Endothelial cell of umbilical vein (primary cell): ENCODE data around the gene NECTIN4. TPM values are rescaled to one million over a fixed set of nuclear protein-coding genes. Genes with fewer than 3 reads are reported as not detected.

Experiments used
- BruUV-seq: library from RNA; stranded (reverse); fragments of 400-500 nt; replicated peaks from 2 replicates; lab custom pipeline; 2021; lab: Mats Ljungman, UMichigan
- CTCF ChIA-PET: fragments of 300-600, 350-600 bp; sonication (Branson Sonifier 250); formaldehyde crosslinking; loops from one replicate; lab custom pipeline; 2021; ENCODE audit warnings: antibody characterized with exemption, inconsistent platforms; lab: Charles Lee
- POLR2A ChIA-PET: fragments of 300-600, 350-600 bp; sonication (Branson Sonifier 250); formaldehyde crosslinking; loops from one replicate; lab custom pipeline; 2021; ENCODE audit warnings: antibody characterized with exemption, inconsistent platforms; lab: Charles Lee
- DNase-seq: peaks from one replicate; pipeline ENCODE4 v3.0.0-alpha.2; 2011; ENCODE audit warnings: low read depth, low spot score
- FAIRE-seq: peaks from 2 replicates; lab custom pipeline; 2011; peaks lifted over from hg19 to GRCh38; lab: Jason Lieb, UNC
- H2AFZ ChIP-seq: 2 replicates; pipeline ENCODE4 v1.6.0; 2012; ENCODE audit warnings: low read depth, low read length, control low read depth, inconsistent platforms
- H3K27ac ChIP-seq: 2 replicates; pipeline ENCODE4 v1.5.1; 2011; ENCODE audit warnings: low read depth, mild to moderate bottlenecking, control low read depth, low read length, moderate library complexity; ENCODE audit not compliant: insufficient read depth
- H3K27me3 ChIP-seq, 2 experiments: 2 replicates each; pipeline versions ENCODE4 v1.6.0 to v1.6.1; 2011; ENCODE audit warnings: low read length in 2 of 2, mixed read lengths in 1 of 2; ENCODE audit not compliant: control insufficient read depth in 2 of 2, insufficient read depth in 2 of 2
- H3K36me3 ChIP-seq, 2 experiments: 2 replicates in 1 of 2; 3 replicates in 1 of 2; pipeline ENCODE4 v1.5.1; 2011; ENCODE audit warnings: low read length in 2 of 2, mild to moderate bottlenecking in 1 of 2, moderate library complexity in 1 of 2; ENCODE audit not compliant: control insufficient read depth in 2 of 2, insufficient read depth in 2 of 2; ENCODE audit errors: extremely low read depth in 1 of 2
- H3K4me1 ChIP-seq: 3 replicates; pipeline ENCODE4 v1.5.1; 2011; ENCODE audit warnings: mild to moderate bottlenecking, low read length; ENCODE audit not compliant: control insufficient read depth, insufficient read depth; ENCODE audit errors: extremely low read depth
- H3K4me2 ChIP-seq: 2 replicates; pipeline ENCODE4 v1.6.1; 2011; ENCODE audit warnings: low read length, control low read depth, mixed read lengths; ENCODE audit not compliant: insufficient read depth
- H3K4me3 ChIP-seq, 3 experiments: fragments of 200-600 bp in 1 of 3; sonication (generic), shearing (Covaris generic) in 1 of 3; replicated peaks in 1 of 3; 2 replicates each; pipeline ENCODE4 v1.5.1; 2011 to 2016; ENCODE audit warnings: control low read depth in 3 of 3, low read length in 3 of 3, mild to moderate bottlenecking in 2 of 3, inconsistent platforms in 1 of 3, low read depth in 1 of 3, moderate library complexity in 1 of 3; ENCODE audit not compliant: insufficient read depth in 1 of 3
- H3K79me2 ChIP-seq: 2 replicates; pipeline ENCODE4 v1.6.0; 2012; ENCODE audit warnings: low read length, inconsistent platforms; ENCODE audit not compliant: control insufficient read depth, insufficient read depth
- H3K9ac ChIP-seq: replicated peaks from 2 replicates; pipeline ENCODE3; 2011; ENCODE audit warnings: low read length, control low read depth; ENCODE audit not compliant: insufficient read depth; ENCODE audit errors: extremely low read depth
- H3K9me1 ChIP-seq: replicated peaks from 3 replicates; pipeline ENCODE4 v1.6.0; 2011; ENCODE audit warnings: mild to moderate bottlenecking, low read length; ENCODE audit not compliant: control insufficient read depth, insufficient read depth; ENCODE audit errors: extremely low read depth
- H3K9me3 ChIP-seq: replicated peaks from 2 replicates; pipeline ENCODE4 v1.5.1; 2012; ENCODE audit warnings: low read length, inconsistent platforms; ENCODE audit not compliant: control insufficient read depth, insufficient read depth
- H4K20me1 ChIP-seq: replicated peaks from 2 replicates; pipeline ENCODE3; 2011; ENCODE audit warnings: mild to moderate bottlenecking, low read length; ENCODE audit not compliant: control insufficient read depth, insufficient read depth; ENCODE audit errors: extremely low read depth
- CTCF ChIP-seq, 2 donors: IDR thresholded peaks; 1 replicate in 1 of 2; 2 replicates in 1 of 2; pipeline ENCODE4 v1.5.1; 2011; ENCODE audit warnings: low read length in 2 of 2, mild to moderate bottlenecking in 2 of 2, moderate library complexity in 2 of 2, control low read depth in 1 of 2, inconsistent platforms in 1 of 2, low read depth in 1 of 2; ENCODE audit not compliant: insufficient read depth in 1 of 2; ENCODE audit errors: extremely low read depth in 1 of 2
- EZH2 ChIP-seq: IDR thresholded peaks from 2 replicates; pipeline ENCODE4 v1.6.1; 2012; ENCODE audit warnings: borderline replicate concordance, low read depth, mild to moderate bottlenecking, moderate library complexity, low read length, inconsistent platforms; ENCODE audit not compliant: severe bottlenecking
- FOS ChIP-seq: IDR thresholded peaks from 2 replicates; pipeline ENCODE4 v1.6.1; 2011; ENCODE audit warnings: mild to moderate bottlenecking, low read length, moderate library complexity, borderline replicate concordance; ENCODE audit not compliant: insufficient read depth
- GATA2 ChIP-seq: IDR thresholded peaks from 2 replicates; pipeline ENCODE4 v1.7.0; 2011; ENCODE audit warnings: low read depth, mild to moderate bottlenecking, moderate library complexity, mixed read lengths, low read length; ENCODE audit not compliant: insufficient read length, insufficient read depth
- JUN ChIP-seq: IDR thresholded peaks from 2 replicates; pipeline ENCODE4 v1.6.1; 2011; ENCODE audit warnings: borderline replicate concordance, low read depth; ENCODE audit not compliant: insufficient read length, insufficient read depth
- MAX ChIP-seq: IDR thresholded peaks from 2 replicates; pipeline ENCODE4 v1.6.1; 2011; ENCODE audit not compliant: insufficient read depth, insufficient read length
- MYC ChIP-seq: IDR thresholded peaks from one replicate; pipeline ENCODE4 v1.6.1; 2011; ENCODE audit warnings: mild to moderate bottlenecking, low read depth, low read length
- POLR2A ChIP-seq: IDR thresholded peaks from 2 replicates; pipeline ENCODE4 v1.6.1; 2012; ENCODE audit warnings: low read depth, mild to moderate bottlenecking, control low read depth, low read length
- POLR2AphosphoS5 ChIP-seq: IDR thresholded peaks from 2 replicates; pipeline ENCODE4 v1.6.1; 2012; ENCODE audit warnings: low read depth, mild to moderate bottlenecking, control low read depth, low read length, moderate library complexity; ENCODE audit not compliant: insufficient read depth
- dilution Hi-C: fragments of 300-500 bp; cut with MboI; formaldehyde crosslinking; loops from one replicate; pipeline ENCODE4 v1.15.0; 2019; ENCODE audit warnings: low sequenced_read_pairs; ENCODE audit not compliant: extremely low pct_ligation_motif_present
- intact Hi-C: fragments of 100-400 bp; cut with micrococcal nuclease; formaldehyde crosslinking; loops from one replicate; pipeline ENCODE4 v1.10.0; 2022
- polyA plus RNA-seq, 4 experiments: library from polyadenylated mRNA; depleted of rRNA in 3 of 4; stranded (reverse) in 3 of 4; unstranded in 1 of 4; fragments of >200 nt; gene quantifications; 2 replicates each; pipeline versions ENCODE4 v1.2.1 to v1.2.3, GENCODE V29; 2011 to 2012; ENCODE audit warnings: missing spikeins in 1 of 4
- total RNA-seq: library from RNA; stranded (reverse); gene quantifications from 2 replicates; pipeline ENCODE4 v1.2.3, GENCODE V29; 2021

The NECTIN4 gene
- total and polyA plus RNA-seq, 2 donors (not counting 3 experiments of a cell fraction or from before 2014, with no cell fraction given), result 0.15 to 0.58 TPM

GRCh38 chr1:161081519-161081918, 7.8 kb downstream of the NECTIN4 start:
- dilution Hi-C loops (no loop called here), intact Hi-C loops (no loop called here)
- POLR2A ChIA-PET, result no interaction called here
- Histone ChIP-seq H3K9ac (no peak overlapping the region), H3K9me1 (no peaks in the 10 kb centered on the region), H3K4me3 (no peak overlapping the region), H2AFZ (no peak overlapping the region), H3K4me2 (no peak overlapping the region), H4K20me1 (no peaks in the 10 kb centered on the region), H3K27me3 (no peaks in the 10 kb centered on the region), H3K36me3 (no peaks in the 10 kb centered on the region), H3K79me2 (no peaks in the 10 kb centered on the region), H3K4me1 (no peaks in the 10 kb centered on the region), H3K9me3 (no peaks in the 10 kb centered on the region), H3K27ac (no peak overlapping the region)
- FAIRE-seq (no peak), DNase-seq (no peak)
- CTCF ChIA-PET, result interaction anchor here (1.1 kb wide), 1 partner anchor 16 kb away, joined by 3 read pairs; the partner anchor contains the start of gene KLHDC9
- no TSS peak for BruUV-seq
- TF ChIP-seq MAX (no peak), FOS (no peak), JUN (no peak), POLR2A (no peak), POLR2AphosphoS5 (no peak)

- FAIRE-seq (no peak), DNase-seq (no peak)
- intact Hi-C loops, result no loop called here
- ChIA-PET POLR2A (no interaction called here), CTCF (interaction anchor here (1.4 kb wide), 1 partner anchor 8 kb away, joined by 3 read pairs; no protein-coding TSS in a partner anchor)
- Histone ChIP-seq H3K4me1 (no peaks in the 10 kb centered on the region), H3K4me3 (no peak overlapping the region), H3K9ac (no peak overlapping the region), H3K9me1 (no peaks in the 10 kb centered on the region), H3K79me2 (no peaks in the 10 kb centered on the region), H3K36me3 (no peaks in the 10 kb centered on the region), H3K4me2 (no peak overlapping the region), H3K27me3 (no peaks in the 10 kb centered on the region), H3K9me3 (no peaks in the 10 kb centered on the region), H3K27ac (no peak overlapping the region), H4K20me1 (no peaks in the 10 kb centered on the region), H2AFZ (no peak overlapping the region)
- dilution Hi-C loops, result no loop called here
- BruUV-seq, result no TSS peak
- TF ChIP-seq EZH2 (no peak), MYC (no peak), POLR2AphosphoS5 (no peak), MAX (no peak), FOS (no peak), CTCF (IDR thresholded peaks at IDR 0.05; ENCODE audit: extremely low read depth in 1 of 2, insufficient read depth in 1 of 2, low read depth in 1 of 2, low read length in 2 of 2) (no peak), JUN (no peak), POLR2A (no peak), GATA2 (no peak)
These were observed 8.6 kb downstream of the NECTIN4 start for GRCh38 chr1:161080441-161081405.
